HCT116 (cell line): Measurements from ENCODE around the gene MYH15. TPM values are rescaled to one million over a fixed set of nuclear protein-coding genes. Genes with fewer than 3 reads are reported as not detected.

Source experiments
- ATAC-seq: fragments of 200-7000 bp; cut with Tn5 transposase; 2 replicates; pipeline ENCODE4 v1.9.1; 2020; ENCODE audit warnings: mild to moderate bottlenecking, moderate library complexity
- BruUV-seq: library from RNA; stranded (reverse); fragments of 400-500 nt; replicated peaks from 2 replicates; lab custom pipeline; 2021; lab: Mats Ljungman, UMichigan
- CTCF ChIA-PET: fragments of 300-600 bp; sonication (Branson Sonifier 250); formaldehyde crosslinking; loops from one replicate; lab custom pipeline; 2021; ENCODE audit warnings: antibody characterized with exemption; lab: Charles Lee
- POLR2A ChIA-PET: fragments of 300-600, 350-600 bp; sonication (Branson Sonifier 250); formaldehyde crosslinking; loops from one replicate; lab custom pipeline; 2021; ENCODE audit warnings: antibody characterized with exemption; lab: Charles Lee
- RAD21 ChIA-PET, 2 experiments: fragments of 300-600 bp; sonication (Branson Sonifier 250); formaldehyde crosslinking; loops; one replicate each; lab custom pipeline; 2023; ENCODE audit warnings: low total read pairs in 2 of 2; ENCODE audit not compliant: uncharacterized antibody in 2 of 2, unreplicated experiment in 2 of 2, low non-redundant PET in 1 of 2; lab: Charles Lee
- DNase-seq: peaks from one replicate; pipeline ENCODE4 v3.0.0-alpha.2; 2010; ENCODE audit warnings: low read depth, low spot score
- H2AFZ ChIP-seq: fragments of 200-600 bp; shearing (Covaris generic), sonication (generic); 2 replicates; pipeline ENCODE4 v1.6.1; 2017; ENCODE audit warnings: low read depth, mixed run types, mixed read lengths, antibody characterized with exemption, low read length; ENCODE audit not compliant: poor library complexity, severe bottlenecking
- H3K27ac ChIP-seq: 2 replicates; pipeline ENCODE4 v1.5.1; 2012; ENCODE audit warnings: low read depth, low read length
- H3K27me3 ChIP-seq: fragments of 200-600 bp; sonication (generic); 2 replicates; pipeline ENCODE4 v1.6.1; 2016; ENCODE audit warnings: mixed run types, low read length, mixed read lengths; ENCODE audit not compliant: insufficient read depth
- H3K36me3 ChIP-seq, 2 experiments: fragments of 200-500 bp in 1 of 2; fragments of 200-600 bp in 1 of 2; sonication (Bioruptor generic) in 1 of 2; sonication (generic) in 1 of 2; 2 replicates each; pipeline versions ENCODE4 v1.5.1 to v1.6.1; 2014 to 2016; ENCODE audit warnings: low read length in 2 of 2, inconsistent platforms in 1 of 2, mixed read lengths in 1 of 2, mixed run types in 1 of 2; ENCODE audit not compliant: insufficient read depth in 2 of 2, control insufficient read depth in 1 of 2
- H3K4me1 ChIP-seq, 2 experiments: fragments of 200-600 bp in 1 of 2; sonication (generic) in 1 of 2; 2 replicates each; pipeline versions ENCODE4 v1.5.1 to v1.6.1; 2012 to 2017; ENCODE audit warnings: low read length in 2 of 2, inconsistent platforms in 1 of 2, mild to moderate bottlenecking in 1 of 2, mixed read lengths in 1 of 2, mixed run types in 1 of 2, moderate library complexity in 1 of 2; ENCODE audit not compliant: insufficient read depth in 2 of 2, control insufficient read depth in 1 of 2
- H3K4me2 ChIP-seq: fragments of 200-600 bp; sonication (generic); 2 replicates; pipeline ENCODE4 v1.6.1; 2017; ENCODE audit warnings: mixed run types, low read length, mixed read lengths
- H3K4me3 ChIP-seq, 2 experiments: fragments of 200-600 bp in 1 of 2; sonication (generic) in 1 of 2; replicated peaks in 1 of 2; 2 replicates each; pipeline ENCODE4 v1.5.1; 2011 to 2016; ENCODE audit warnings: low read length in 2 of 2, control low read depth in 1 of 2, low read depth in 1 of 2, mild to moderate bottlenecking in 1 of 2, mixed read lengths in 1 of 2, mixed run types in 1 of 2
- H3K79me2 ChIP-seq: fragments of 200-600 bp; sonication (generic); 2 replicates; pipeline ENCODE4 v1.6.1; 2017; ENCODE audit warnings: mild to moderate bottlenecking, mixed run types, low read length, moderate library complexity, mixed read lengths; ENCODE audit not compliant: insufficient read depth
- H3K9ac ChIP-seq: fragments of 200-600 bp; sonication (generic); 2 replicates; pipeline ENCODE4 v1.6.1; 2016; ENCODE audit warnings: low read length, mixed read lengths
- H3K9me2 ChIP-seq: fragments of 200-600 bp; sonication (generic), shearing (Covaris generic); 2 replicates; pipeline ENCODE4 v1.6.1; 2017; ENCODE audit warnings: mixed run types, mild to moderate bottlenecking, moderate library complexity; ENCODE audit not compliant: insufficient read depth
- H3K9me3 ChIP-seq, 2 experiments: fragments of 200-500 bp in 1 of 2; fragments of 200-600 bp in 1 of 2; sonication (Bioruptor generic) in 1 of 2; sonication (generic) in 1 of 2; 2 replicates each; pipeline ENCODE4 v1.6.1; 2014 to 2017; ENCODE audit warnings: low read length in 2 of 2, mixed read lengths in 2 of 2, inconsistent platforms in 1 of 2, low read depth in 1 of 2, mild to moderate bottlenecking in 1 of 2, mixed run types in 1 of 2, moderate library complexity in 1 of 2; ENCODE audit not compliant: control insufficient read depth in 1 of 2, insufficient read depth in 1 of 2
- H4K20me1 ChIP-seq: fragments of 200-600 bp; sonication (generic), shearing (Covaris generic); 2 replicates; pipeline ENCODE4 v1.6.1; 2017; ENCODE audit warnings: mixed run types, mild to moderate bottlenecking, moderate library complexity; ENCODE audit not compliant: insufficient read depth
- CBX3 ChIP-seq: IDR thresholded peaks from 2 replicates; pipeline ENCODE4 v1.6.1; 2012; ENCODE audit warnings: low read depth
- EZH2 ChIP-seq: fragments of 200-600 bp; sonication (generic); IDR thresholded peaks from 2 replicates; pipeline ENCODE4 v1.6.1; 2017; ENCODE audit warnings: antibody characterized with exemption, mixed run types
- EZH2phosphoT487 ChIP-seq: fragments of 200-600 bp; IDR thresholded peaks from 2 replicates; pipeline ENCODE4 v1.6.1; 2018; ENCODE audit warnings: antibody characterized with exemption, borderline replicate concordance
- FOSL1 ChIP-seq: IDR thresholded peaks from 2 replicates; pipeline ENCODE4 v1.6.1; 2012; ENCODE audit warnings: low read depth
- JUND ChIP-seq: IDR thresholded peaks from 2 replicates; pipeline ENCODE4 v1.6.1; 2012
- MAX ChIP-seq: IDR thresholded peaks from 2 replicates; pipeline ENCODE4 v1.6.1; 2012
- POLR2AphosphoS5 ChIP-seq: IDR thresholded peaks from 2 replicates; pipeline ENCODE4 v1.6.1; 2011; ENCODE audit warnings: mild to moderate bottlenecking, low read depth, low read length, moderate library complexity
- RAD21 ChIP-seq: IDR thresholded peaks from 2 replicates; pipeline ENCODE4 v1.6.1; 2012; ENCODE audit warnings: low read depth, mild to moderate bottlenecking
- SIN3A ChIP-seq: IDR thresholded peaks from 2 replicates; pipeline ENCODE4 v1.6.1; 2012; ENCODE audit warnings: low read depth
- SP1 ChIP-seq: IDR thresholded peaks from 2 replicates; pipeline ENCODE4 v1.6.1; 2012; ENCODE audit warnings: low read depth
- YY1 ChIP-seq: IDR thresholded peaks from 2 replicates; pipeline ENCODE4 v1.6.1; 2011; ENCODE audit warnings: low read length, low read depth, moderate library complexity, mild to moderate bottlenecking; ENCODE audit not compliant: insufficient replicate concordance; ENCODE audit errors: extremely low read depth
- ZFX ChIP-seq: fragments of 450-650 bp; IDR thresholded peaks from 2 replicates; pipeline ENCODE4 v1.6.1; 2017
- intact Hi-C: fragments of 100-400 bp; cut with micrococcal nuclease; formaldehyde crosslinking; loops from 2 replicates; pipeline ENCODE4 v1.10.0; 2022
- total RNA-seq: library from RNA; stranded (reverse); gene quantifications from one replicate; pipeline ENCODE4 v1.2.1, GENCODE V29; 2021; ENCODE audit not compliant: unreplicated experiment
- TF ChIP-seq, protein P1 (sequence below), 3 experiments: fragments of 200-600 bp in 1 of 3; sonication (generic) in 1 of 3; IDR thresholded peaks in 2 of 3; conservative IDR thresholded peaks in 1 of 3; 2 replicates each; pipeline ENCODE4 v1.5.1; 2012 to 2017; ENCODE audit warnings: low read depth in 2 of 3, low read length in 2 of 3, antibody characterized with exemption in 1 of 3, borderline replicate concordance in 1 of 3, control low read depth in 1 of 3, mild to moderate bottlenecking in 1 of 3, mixed read lengths in 1 of 3, mixed run types in 1 of 3, moderate library complexity in 1 of 3; ENCODE audit not compliant: insufficient read depth in 1 of 3
- TF ChIP-seq, protein P2 (sequence below): IDR thresholded peaks from 2 replicates; pipeline ENCODE4 v1.6.1; 2012

Gene MYH15
- total RNA-seq, 1 experiment from 2014 or later = 11.2 TPM

DNA sequence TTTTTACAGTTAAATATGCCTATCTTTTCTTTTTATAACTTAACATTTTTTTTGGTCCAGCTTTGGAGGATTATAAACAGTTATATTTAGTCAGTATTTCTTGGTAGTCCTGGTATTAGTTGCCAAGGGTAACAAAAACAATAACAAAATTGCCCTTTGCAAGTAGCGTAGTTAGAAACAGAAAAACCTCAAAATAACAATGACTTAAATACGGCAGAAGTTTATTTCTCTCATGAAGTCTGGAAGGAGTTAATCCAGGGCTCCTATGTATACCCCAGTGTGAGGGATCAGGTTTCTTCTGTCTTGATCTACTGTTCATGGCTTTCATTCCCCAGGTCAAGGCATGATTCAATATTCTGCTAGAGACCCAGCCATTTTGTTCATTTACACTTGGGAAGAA is 14.1 kb upstream of the MYH15 start:
- no peaks in the 10 kb centered on the region for H3K9me3 ChIP-seq
- no peaks in the 10 kb centered on the region for H3K4me1 ChIP-seq
- DNase-seq (no peak), ATAC-seq (no peak)
- TF ChIP-seq, protein P1, sequence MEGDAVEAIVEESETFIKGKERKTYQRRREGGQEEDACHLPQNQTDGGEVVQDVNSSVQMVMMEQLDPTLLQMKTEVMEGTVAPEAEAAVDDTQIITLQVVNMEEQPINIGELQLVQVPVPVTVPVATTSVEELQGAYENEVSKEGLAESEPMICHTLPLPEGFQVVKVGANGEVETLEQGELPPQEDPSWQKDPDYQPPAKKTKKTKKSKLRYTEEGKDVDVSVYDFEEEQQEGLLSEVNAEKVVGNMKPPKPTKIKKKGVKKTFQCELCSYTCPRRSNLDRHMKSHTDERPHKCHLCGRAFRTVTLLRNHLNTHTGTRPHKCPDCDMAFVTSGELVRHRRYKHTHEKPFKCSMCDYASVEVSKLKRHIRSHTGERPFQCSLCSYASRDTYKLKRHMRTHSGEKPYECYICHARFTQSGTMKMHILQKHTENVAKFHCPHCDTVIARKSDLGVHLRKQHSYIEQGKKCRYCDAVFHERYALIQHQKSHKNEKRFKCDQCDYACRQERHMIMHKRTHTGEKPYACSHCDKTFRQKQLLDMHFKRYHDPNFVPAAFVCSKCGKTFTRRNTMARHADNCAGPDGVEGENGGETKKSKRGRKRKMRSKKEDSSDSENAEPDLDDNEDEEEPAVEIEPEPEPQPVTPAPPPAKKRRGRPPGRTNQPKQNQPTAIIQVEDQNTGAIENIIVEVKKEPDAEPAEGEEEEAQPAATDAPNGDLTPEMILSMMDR (IDR thresholded peaks at IDR 0.05 in 2 of 3, conservative IDR thresholded peaks at IDR 0.05 in 1 of 3; ENCODE audit: borderline replicate concordance in 1 of 3, insufficient read depth in 1 of 3, low read depth in 2 of 3, low read length in 2 of 3) = no peak
- no peak for TF ChIP-seq ZFX
- TF ChIP-seq SP1 = no peak
- no peak for TF ChIP-seq SIN3A
- TF ChIP-seq EZH2 = no peak
- TF ChIP-seq POLR2AphosphoS5 = no peak
- no peak for TF ChIP-seq RAD21
- TF ChIP-seq CBX3 = no peak
- no peak overlapping the region for H2AFZ ChIP-seq
- no peak overlapping the region for H3K27ac ChIP-seq
- no peaks in the 10 kb centered on the region for H3K27me3 ChIP-seq
- H4K20me1 ChIP-seq = no peaks in the 10 kb centered on the region
- H3K4me3 ChIP-seq = no peak overlapping the region
- H3K9ac ChIP-seq = no peak overlapping the region
- H3K79me2 ChIP-seq = no peaks in the 10 kb centered on the region
- no TSS peak for BruUV-seq
- ChIA-PET CTCF (no interaction called here), POLR2A (no interaction called here), RAD21 (no interaction called here)
- intact Hi-C loops = no loop called here
- no peaks in the 10 kb centered on the region for H3K36me3 ChIP-seq
- H3K9me2 ChIP-seq = no peaks in the 10 kb centered on the region
- no peak overlapping the region for H3K4me2 ChIP-seq

DNA sequence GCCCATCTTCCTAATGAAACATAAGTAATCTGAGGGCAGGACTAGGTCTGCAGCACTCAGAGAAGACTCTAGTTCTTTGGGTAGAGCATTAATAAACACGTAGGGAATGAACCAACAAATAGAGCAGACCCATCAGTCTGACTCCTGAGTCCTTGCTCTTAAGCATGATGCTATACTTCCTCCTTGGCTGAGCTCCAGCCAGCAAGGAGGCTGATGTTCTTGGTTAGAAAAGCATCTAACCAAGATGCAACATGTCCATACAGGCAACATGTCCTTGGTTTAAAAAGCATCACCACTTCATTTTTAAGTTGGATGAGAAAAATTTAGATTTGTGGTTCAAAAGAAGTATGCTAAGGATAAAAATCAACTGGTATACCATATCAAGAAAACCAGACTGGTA is 8.5 kb upstream of the MYH15 start:
- TF ChIP-seq CBX3 (no peak), RAD21 (no peak), YY1 (no peak), EZH2 (no peak), JUND (no peak), EZH2phosphoT487 (no peak), MAX (no peak), SIN3A (no peak), FOSL1 (no peak)
- TF ChIP-seq, protein P2, sequence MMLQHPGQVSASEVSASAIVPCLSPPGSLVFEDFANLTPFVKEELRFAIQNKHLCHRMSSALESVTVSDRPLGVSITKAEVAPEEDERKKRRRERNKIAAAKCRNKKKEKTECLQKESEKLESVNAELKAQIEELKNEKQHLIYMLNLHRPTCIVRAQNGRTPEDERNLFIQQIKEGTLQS = no peak
- no peaks in the 10 kb centered on the region for H3K4me1 ChIP-seq
- CTCF ChIA-PET = interaction anchor here (1.1 kb wide), 1 partner anchor 41 kb away, joined by 3 read pairs; no protein-coding TSS in a partner anchor
- no TSS peak for BruUV-seq
- POLR2A ChIA-PET = no interaction called here
- intact Hi-C loops = no loop called here
- no peaks in the 10 kb centered on the region for H4K20me1 ChIP-seq
- DNase-seq (no peak), ATAC-seq (no peak)
- no peak overlapping the region for H3K27ac ChIP-seq
- RAD21 ChIA-PET = no interaction called here
- H3K9me2 ChIP-seq = no peaks in the 10 kb centered on the region
- H3K27me3 ChIP-seq = no peaks in the 10 kb centered on the region
- no peaks in the 10 kb centered on the region for H3K36me3 ChIP-seq
- H2AFZ ChIP-seq = no peak overlapping the region
- no peak overlapping the region for H3K4me3 ChIP-seq
- no peak overlapping the region for H3K4me2 ChIP-seq
- H3K9me3 ChIP-seq = no peaks in the 10 kb centered on the region
- no peaks in the 10 kb centered on the region for H3K79me2 ChIP-seq
- no peak overlapping the region for H3K9ac ChIP-seq
